ENCODE data around the gene ATF7. TPM values are rescaled to one million over a fixed set of nuclear protein-coding genes. Genes with fewer than 3 reads are reported as not detected.

ATF7 gene
- total RNA-seq, 1 donor: 17.4 TPM

GRCh38 chr12:53539526-53539925, 86.7 kb downstream of the ATF7 start:
- H3K4me3 ChIP-seq (ENCODE audit: insufficient read depth, low read length): no peak overlapping the region
- peaks cover 57% of the 10 kb centered on the region for H3K36me3 ChIP-seq (ENCODE audit: insufficient read depth, low read length)
- no peak overlapping the region for H3K27ac ChIP-seq (ENCODE audit: low read depth, low read length)
- no peak for DNase-seq (ENCODE audit: insufficient read length, low spot score, missing footprints)
- no peak for TF ChIP-seq CTCF (IDR thresholded peaks at IDR 0.05; ENCODE audit: extremely low read depth, low read depth, low read length)
- no peaks in the 10 kb centered on the region for H4K20me1 ChIP-seq (ENCODE audit: insufficient read depth, low read length)
- no peaks in the 10 kb centered on the region for H3K79me2 ChIP-seq (ENCODE audit: insufficient read depth, low read length)
- H2AFZ ChIP-seq (ENCODE audit: low read length): no peak overlapping the region
- no peaks in the 10 kb centered on the region for H3K9me3 ChIP-seq (ENCODE audit: low read depth, low read length)
- H3K27me3 ChIP-seq (ENCODE audit: insufficient read depth, low read length): no peaks in the 10 kb centered on the region
- no peak overlapping the region for H3K4me2 ChIP-seq (ENCODE audit: insufficient read depth, low read length)
- H3K4me1 ChIP-seq (ENCODE audit: insufficient read depth, low read length): peaks cover 17% of the 10 kb centered on the region

GRCh38 chr12:53538209-53538689, 87.9 kb downstream of the ATF7 start:
- Histone ChIP-seq H3K36me3 (ENCODE audit: insufficient read depth, low read length) (peaks cover 68% of the 10 kb centered on the region), H3K4me1 (ENCODE audit: insufficient read depth, low read length) (peaks cover 13% of the 10 kb centered on the region), H2AFZ (ENCODE audit: low read length) (no peak overlapping the region), H4K20me1 (ENCODE audit: insufficient read depth, low read length) (no peaks in the 10 kb centered on the region), H3K79me2 (ENCODE audit: insufficient read depth, low read length) (no peaks in the 10 kb centered on the region), H3K27me3 (ENCODE audit: insufficient read depth, low read length) (no peaks in the 10 kb centered on the region), H3K27ac (ENCODE audit: low read depth, low read length) (peak overlapping the region; percentile 73), H3K4me2 (ENCODE audit: insufficient read depth, low read length) (peak overlapping the region; percentile 30), H3K9me3 (ENCODE audit: low read depth, low read length) (no peaks in the 10 kb centered on the region), H3K4me3 (ENCODE audit: insufficient read depth, low read length) (no peak overlapping the region)
- TF ChIP-seq CTCF (IDR thresholded peaks at IDR 0.05; ENCODE audit: extremely low read depth, low read depth, low read length): no peak
- no peak for DNase-seq (ENCODE audit: insufficient read length, low spot score, missing footprints)

- TF ChIP-seq CTCF (IDR thresholded peaks at IDR 0.05; ENCODE audit: extremely low read depth, low read depth, low read length): no peak
- Histone ChIP-seq H3K36me3 (ENCODE audit: insufficient read depth, low read length) (peaks cover 70% of the 10 kb centered on the region), H3K27ac (ENCODE audit: low read depth, low read length) (no peak overlapping the region), H3K4me3 (ENCODE audit: insufficient read depth, low read length) (no peak overlapping the region), H2AFZ (ENCODE audit: low read length) (no peak overlapping the region), H3K4me2 (ENCODE audit: insufficient read depth, low read length) (no peak overlapping the region), H3K27me3 (ENCODE audit: insufficient read depth, low read length) (no peaks in the 10 kb centered on the region), H3K9me3 (ENCODE audit: low read depth, low read length) (no peaks in the 10 kb centered on the region), H4K20me1 (ENCODE audit: insufficient read depth, low read length) (no peaks in the 10 kb centered on the region), H3K79me2 (ENCODE audit: insufficient read depth, low read length) (no peaks in the 10 kb centered on the region), H3K4me1 (ENCODE audit: insufficient read depth, low read length) (peaks cover 13% of the 10 kb centered on the region)
- DNase-seq (ENCODE audit: insufficient read length, low spot score, missing footprints): no peak
Observed at GRCh38 chr12:53536962-53537361, 89.2 kb downstream of the ATF7 start.

GRCh38 chr12:53533471-53533870, 92.7 kb downstream of the ATF7 start:
- Histone ChIP-seq H2AFZ (ENCODE audit: low read length) (no peak overlapping the region), H3K4me3 (ENCODE audit: insufficient read depth, low read length) (no peak overlapping the region), H3K9me3 (ENCODE audit: low read depth, low read length) (no peaks in the 10 kb centered on the region), H3K4me2 (ENCODE audit: insufficient read depth, low read length) (no peak overlapping the region), H3K4me1 (ENCODE audit: insufficient read depth, low read length) (peaks cover 11% of the 10 kb centered on the region), H3K36me3 (ENCODE audit: insufficient read depth, low read length) (peaks cover 77% of the 10 kb centered on the region), H3K27me3 (ENCODE audit: insufficient read depth, low read length) (no peaks in the 10 kb centered on the region), H3K79me2 (ENCODE audit: insufficient read depth, low read length) (no peaks in the 10 kb centered on the region), H4K20me1 (ENCODE audit: insufficient read depth, low read length) (no peaks in the 10 kb centered on the region), H3K27ac (ENCODE audit: low read depth, low read length) (no peak overlapping the region)
- no peak for DNase-seq (ENCODE audit: insufficient read length, low spot score, missing footprints)
- no peak for TF ChIP-seq CTCF (IDR thresholded peaks at IDR 0.05; ENCODE audit: extremely low read depth, low read depth, low read length)
